Measurements from ENCODE around the gene HSFX3. TPM values are rescaled to one million over a fixed set of nuclear protein-coding genes. Genes with fewer than 3 reads are reported as not detected.
A peak's percentile ranks its signal among the peaks of the same experiment; 100 is the strongest.
"Not testable (repeated sequence)": the region's sequence is repeated elsewhere in the genome, so short reads cannot be mapped to it uniquely, and the experiment has no call there.

The HSFX3 gene
- total RNA-seq, 1 experiment from 2014 or later = not detected

GRCh38 chrX:149547782-149548181, 1.9 kb downstream of the HSFX3 start:
- intact Hi-C loops (cut with micrococcal nuclease); H3K27ac Mint-ChIP-seq (ENCODE audit: low read depth, unreplicated experiment); H3K9me3 Mint-ChIP-seq (ENCODE audit: unreplicated experiment); H3K4me1 Mint-ChIP-seq (ENCODE audit: insufficient read depth, unreplicated experiment); DNase-seq (ENCODE audit: unreplicated experiment); POLR2A ChIA-PET; H3K36me3 Mint-ChIP-seq (ENCODE audit: insufficient read depth, unreplicated experiment); H3K27me3 Mint-ChIP-seq (ENCODE audit: insufficient read depth, unreplicated experiment); H3K4me3 Mint-ChIP-seq (ENCODE audit: unreplicated experiment); CTCF ChIA-PET; BruUV-seq (replicated peaks): not testable (repeated sequence)

- DNase-seq (ENCODE audit: unreplicated experiment); H3K27me3 Mint-ChIP-seq (ENCODE audit: insufficient read depth, unreplicated experiment); H3K27ac Mint-ChIP-seq (ENCODE audit: low read depth, unreplicated experiment); H3K4me3 Mint-ChIP-seq (ENCODE audit: unreplicated experiment); CTCF ChIA-PET; intact Hi-C loops (cut with micrococcal nuclease); BruUV-seq (replicated peaks); H3K36me3 Mint-ChIP-seq (ENCODE audit: insufficient read depth, unreplicated experiment); POLR2A ChIA-PET; H3K9me3 Mint-ChIP-seq (ENCODE audit: unreplicated experiment); H3K4me1 Mint-ChIP-seq (ENCODE audit: insufficient read depth, unreplicated experiment): not testable (repeated sequence)
Observed at GRCh38 chrX:149546962-149547361, 2.8 kb downstream of the HSFX3 start.

DNA sequence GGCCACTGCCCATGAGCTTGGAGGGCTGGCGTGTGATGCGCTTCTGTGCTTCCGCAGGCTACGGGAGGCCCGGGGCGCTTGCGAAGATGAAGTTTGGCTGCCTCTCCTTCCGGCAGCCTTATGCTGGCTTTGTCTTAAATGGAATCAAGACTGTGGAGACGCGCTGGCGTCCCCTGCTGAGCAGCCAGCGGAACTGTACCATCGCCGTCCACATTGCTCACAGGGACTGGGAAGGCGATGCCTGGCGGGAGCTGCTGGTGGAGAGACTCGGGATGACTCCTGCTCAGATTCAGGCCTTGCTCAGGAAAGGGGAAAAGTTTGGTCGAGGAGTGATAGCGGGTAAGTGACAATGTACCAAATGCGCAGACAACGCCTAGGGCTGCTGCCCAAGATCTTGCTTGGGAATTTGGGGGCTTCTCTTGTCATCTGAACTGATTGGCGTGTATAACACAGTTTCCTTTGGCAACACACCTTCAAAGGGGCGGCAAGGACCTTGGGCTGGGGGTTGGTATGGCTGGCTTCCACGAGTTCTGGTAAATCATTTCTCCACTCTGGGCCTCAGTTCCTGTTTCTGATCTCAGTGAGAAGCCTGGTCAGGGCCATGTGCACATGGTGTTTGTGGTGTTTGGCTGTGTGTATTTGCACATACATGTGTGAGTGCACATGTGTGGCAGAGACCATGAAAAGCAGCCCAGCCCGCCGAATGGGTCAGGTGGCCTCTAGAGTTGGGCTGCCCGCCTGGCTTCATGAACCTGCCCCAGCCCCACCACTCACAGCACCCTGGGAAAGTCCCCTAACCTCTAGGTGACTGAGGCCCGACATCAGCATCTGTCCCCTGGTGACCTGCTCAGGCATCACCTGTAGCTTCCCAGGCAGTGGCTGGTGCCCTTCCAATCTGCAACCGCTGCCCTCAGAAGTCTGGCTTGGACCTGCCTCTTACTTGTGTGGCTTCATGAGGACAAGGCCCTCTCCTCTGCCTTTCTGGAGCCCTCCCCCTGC, 3.9 kb downstream of the HSFX3 start:
- BruUV-seq (replicated peaks); H3K27me3 Mint-ChIP-seq (ENCODE audit: insufficient read depth, unreplicated experiment); H3K4me1 Mint-ChIP-seq (ENCODE audit: insufficient read depth, unreplicated experiment); DNase-seq (ENCODE audit: unreplicated experiment); intact Hi-C loops (cut with micrococcal nuclease); POLR2A ChIA-PET; H3K27ac Mint-ChIP-seq (ENCODE audit: low read depth, unreplicated experiment); H3K4me3 Mint-ChIP-seq (ENCODE audit: unreplicated experiment); H3K36me3 Mint-ChIP-seq (ENCODE audit: insufficient read depth, unreplicated experiment); H3K9me3 Mint-ChIP-seq (ENCODE audit: unreplicated experiment); CTCF ChIA-PET: not testable (repeated sequence)

DNA sequence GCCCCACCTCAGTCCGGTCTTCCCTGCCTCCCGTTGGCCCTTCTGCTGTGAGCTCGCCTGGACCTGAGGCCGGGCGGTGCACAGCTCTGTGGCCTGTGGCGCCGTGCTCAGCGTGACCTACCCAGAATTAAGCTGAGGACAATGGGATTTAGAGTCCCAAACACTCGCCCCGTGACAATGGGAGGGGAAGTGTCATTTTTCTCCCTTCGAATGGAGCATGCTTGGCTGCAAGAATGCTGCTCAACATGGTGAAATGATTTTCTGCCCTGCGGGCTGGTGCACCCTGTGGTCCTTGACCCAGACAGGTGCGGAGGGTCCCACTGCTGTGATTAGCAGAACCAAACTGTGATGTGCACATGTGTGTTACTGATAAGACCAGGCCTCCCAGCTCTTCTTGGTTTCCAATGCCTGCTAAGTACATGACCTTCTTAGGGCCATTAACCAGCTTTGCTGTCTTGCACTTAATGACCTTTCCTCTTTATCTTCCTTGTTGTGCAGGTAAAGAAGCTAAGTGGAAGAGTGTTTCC, 8.1 kb downstream of the HSFX3 start:
- DNase-seq (ENCODE audit: unreplicated experiment) = no peak
- Mint-ChIP-seq H3K4me1 (ENCODE audit: insufficient read depth, unreplicated experiment) (no peaks in the 10 kb centered on the region), H3K9me3 (ENCODE audit: unreplicated experiment) (no peaks in the 10 kb centered on the region), H3K27ac (ENCODE audit: low read depth, unreplicated experiment) (peak overlapping the region; percentile 99), H3K4me3 (ENCODE audit: unreplicated experiment) (peak overlapping the region; percentile 80), H3K27me3 (ENCODE audit: insufficient read depth, unreplicated experiment) (no peaks in the 10 kb centered on the region), H3K36me3 (ENCODE audit: insufficient read depth, unreplicated experiment) (peaks cover 6% of the 10 kb centered on the region)
- CTCF ChIA-PET = interaction anchor here (0.5 to 0.6 kb wide), 2 partner anchors 13 to 320 kb away, joined by 3 to 4 read pairs; no protein-coding TSS in a partner anchor
- TF ChIP-seq CTCF (IDR thresholded peaks at IDR 0.05; ENCODE audit: unreplicated experiment) = no peak
- POLR2A ChIA-PET = interaction anchor here (2.5 to 3.6 kb wide), 2 partner anchors 29 to 398 kb away, joined by 17 to 58 read pairs; partner anchors contain the start of gene EOLA2
- no TSS peak for BruUV-seq (replicated peaks)
- intact Hi-C loops (cut with micrococcal nuclease) = no loop called here

- TF ChIP-seq CTCF (IDR thresholded peaks at IDR 0.05; ENCODE audit: unreplicated experiment) = no peak
- Mint-ChIP-seq H3K4me1 (ENCODE audit: insufficient read depth, unreplicated experiment) (no peaks in the 10 kb centered on the region), H3K27ac (ENCODE audit: low read depth, unreplicated experiment) (peak within 1 kb of the TSS; percentile 99), H3K27me3 (ENCODE audit: insufficient read depth, unreplicated experiment) (no peaks in the 10 kb centered on the region), H3K4me3 (ENCODE audit: unreplicated experiment) (peak within 1 kb of the TSS; percentile 80), H3K36me3 (ENCODE audit: insufficient read depth, unreplicated experiment) (peaks cover 6% of the 10 kb centered on the region), H3K9me3 (ENCODE audit: unreplicated experiment) (no peaks in the 10 kb centered on the region)
- DNase-seq (ENCODE audit: unreplicated experiment) = peak; percentile 92
- no TSS peak for BruUV-seq (replicated peaks)
- ChIA-PET POLR2A (interaction anchor here (0.6 to 3.6 kb wide), 7 partner anchors 24 to 398 kb away, joined by 3 to 58 read pairs (median 6); partner anchors contain the start of genes EOLA2 and IDS), CTCF (interaction anchor here (0.6 kb wide), 1 partner anchor 12 kb away, joined by 4 read pairs; no protein-coding TSS in a partner anchor)
- intact Hi-C loops (cut with micrococcal nuclease) = no loop called here
Observed at GRCh38 chrX:149540621-149541520, 8.9 kb downstream of the HSFX3 start, which contains the start of gene EOLA1. EOLA1 (plus strand) TSS chrX:149541012; CDS start chrX:149545631, 4,619 bp downstream.

Data from MCF 10A (cell line).